Measurements from ENCODE around the gene UCHL5. TPM values are rescaled to one million over a fixed set of nuclear protein-coding genes. Genes with fewer than 3 reads are reported as not detected.

The UCHL5 gene
- total and polyA plus RNA-seq, 2 donors (not counting 1 experiment from before 2014, with no cell fraction given): 7.8 to 31.5 TPM

DNA sequence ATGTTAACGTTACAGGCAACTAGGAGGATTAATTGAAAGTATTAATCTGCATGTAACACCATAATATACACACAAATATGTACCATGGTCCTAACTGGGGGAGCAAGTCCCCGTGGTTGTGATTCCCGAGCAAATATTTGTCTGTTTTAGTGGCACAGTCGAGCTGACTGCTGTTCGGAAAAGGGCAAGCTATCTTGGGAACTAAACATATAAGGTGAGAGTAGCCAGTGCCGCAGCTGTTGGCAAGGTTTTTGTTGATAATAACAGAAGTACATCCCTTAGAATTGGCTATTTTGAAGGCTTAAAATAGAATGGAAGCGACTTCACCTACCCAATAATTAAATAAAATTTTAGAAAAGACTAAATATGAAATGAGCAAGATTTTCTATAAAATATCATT lies 45.5 kb downstream of the UCHL5 start:
- no peaks in the 10 kb centered on the region for H3K79me2 ChIP-seq (ENCODE audit: control insufficient read depth, insufficient read depth, low read length)
- Mint-ChIP-seq H3K27ac (no peak overlapping the region), H3K4me3 (no peak overlapping the region), H3K9me3 (ENCODE audit: insufficient read depth) (no peaks in the 10 kb centered on the region), H3K27me3 (no peaks in the 10 kb centered on the region), H3K4me1 (no peaks in the 10 kb centered on the region)
- ATAC-seq (ENCODE audit: low read depth) (no peak), DNase-seq (no peak)
- peaks cover 0 to 2% of the 10 kb centered on the region in 2 experiments for H3K36me3 ChIP-seq (replicated peaks in 1 of 2; ENCODE audit: control extremely low read depth in 1 of 2, control insufficient read depth in 1 of 2, extremely low read depth in 1 of 2, insufficient read depth in 2 of 2, low read length in 1 of 2)
- POLR2A ChIA-PET: no interaction called here
- intact Hi-C loops (cut with micrococcal nuclease): loop anchor here (10.0 kb wide), 2 partner anchors 69 to 399 kb away; no protein-coding TSS in a partner anchor
- H4K20me1 ChIP-seq (ENCODE audit: control insufficient read depth, insufficient read depth, low read length, poor library complexity, severe bottlenecking): no peaks in the 10 kb centered on the region
- H3K27me3 ChIP-seq (replicated peaks in 1 of 4; ENCODE audit: control extremely low read depth in 1 of 4, control insufficient read depth in 3 of 4, insufficient read depth in 4 of 4, low read length in 3 of 4): no peaks in the 10 kb centered on the region
- H3K4me1 ChIP-seq (ENCODE audit: control insufficient read depth in 2 of 2, insufficient read depth in 2 of 2, low read length in 2 of 2): no peaks in the 10 kb centered on the region
- H3K4me3 ChIP-seq (ENCODE audit: control extremely low read depth in 1 of 5, extremely low read depth in 1 of 5, insufficient read depth in 1 of 5, low read depth in 2 of 5, low read length in 4 of 5): no peak overlapping the region
- no peak overlapping the region for H3K9ac ChIP-seq (ENCODE audit: low read length)
- H3K27ac ChIP-seq (ENCODE audit: low read length in 2 of 2): no peak overlapping the region
- CTCF ChIA-PET: interaction anchor here (0.6 to 9.9 kb wide), 5 partner anchors 11 to 539 kb away, joined by 3 to 201 read pairs (median 3); partner anchors contain the start of gene RGS2
- H3K9me3 ChIP-seq (ENCODE audit: control extremely low read depth in 1 of 3, control insufficient read depth in 2 of 3, insufficient read depth in 1 of 3, low read length in 2 of 3): peaks cover 0 to 1% (median 0%) of the 10 kb centered on the region in 3 donors
- WGBS (ENCODE audit: insufficient coverage): 92% methylated on average over 4 of the region's 7 CpGs
- H2AFZ ChIP-seq (ENCODE audit: insufficient read depth, low read depth, low read length, poor library complexity, severe bottlenecking): no peak overlapping the region
- TF ChIP-seq EZH2 (IDR thresholded peaks at IDR 0.05; ENCODE audit: borderline replicate concordance, insufficient read depth, low read depth, low read length, poor library complexity, severe bottlenecking) (no peak), CTCF (IDR thresholded peaks at IDR 0.05) (no peak)
- no peak overlapping the region for H3K4me2 ChIP-seq (replicated peaks; ENCODE audit: low read depth, low read length, poor library complexity, severe bottlenecking)

DNA sequence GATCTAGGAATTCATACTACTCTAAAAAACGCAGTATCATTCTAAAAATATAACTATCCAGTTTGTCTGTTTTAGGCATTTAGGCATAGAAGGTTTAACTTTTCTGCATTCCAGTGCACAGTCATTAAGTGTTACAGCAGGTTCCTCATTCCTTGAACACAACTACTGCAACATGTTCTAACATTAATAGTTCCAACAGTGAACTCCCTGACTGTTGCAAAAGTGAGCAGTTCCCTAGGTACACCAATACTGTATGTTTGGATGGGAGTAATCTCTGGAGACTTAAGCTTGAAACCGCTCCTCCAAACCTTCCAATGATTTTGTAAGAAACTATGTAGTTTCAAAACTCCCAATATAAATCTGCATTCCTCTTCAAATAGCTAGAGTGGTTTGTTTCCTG lies 46.2 kb downstream of the UCHL5 start:
- Mint-ChIP-seq H3K27ac (no peak overlapping the region), H3K4me1 (no peaks in the 10 kb centered on the region)

More for the DNA sequence above, 46.2 kb downstream of the UCHL5 start:
- peaks cover 0 to 1% (median 0%) of the 10 kb centered on the region in 3 donors for H3K9me3 ChIP-seq (ENCODE audit: control extremely low read depth in 1 of 3, control insufficient read depth in 2 of 3, insufficient read depth in 1 of 3, low read length in 2 of 3)
- H4K20me1 ChIP-seq (ENCODE audit: control insufficient read depth, insufficient read depth, low read length, poor library complexity, severe bottlenecking): no peaks in the 10 kb centered on the region
- H3K27me3 ChIP-seq (replicated peaks in 1 of 4; ENCODE audit: control extremely low read depth in 1 of 4, control insufficient read depth in 3 of 4, insufficient read depth in 4 of 4, low read length in 3 of 4): no peaks in the 10 kb centered on the region
- TF ChIP-seq CTCF (IDR thresholded peaks at IDR 0.05): no peak
- no peak for TF ChIP-seq EZH2 (IDR thresholded peaks at IDR 0.05; ENCODE audit: borderline replicate concordance, insufficient read depth, low read depth, low read length, poor library complexity, severe bottlenecking)
- H3K4me3 ChIP-seq (ENCODE audit: control extremely low read depth in 1 of 5, extremely low read depth in 1 of 5, insufficient read depth in 1 of 5, low read depth in 2 of 5, low read length in 4 of 5): no peak overlapping the region
- no peaks in the 10 kb centered on the region for H3K27me3 Mint-ChIP-seq
- H3K79me2 ChIP-seq (ENCODE audit: control insufficient read depth, insufficient read depth, low read length): no peaks in the 10 kb centered on the region
- peaks cover 0 to 2% of the 10 kb centered on the region in 2 experiments for H3K36me3 ChIP-seq (replicated peaks in 1 of 2; ENCODE audit: control extremely low read depth in 1 of 2, control insufficient read depth in 1 of 2, extremely low read depth in 1 of 2, insufficient read depth in 2 of 2, low read length in 1 of 2)
- H3K4me2 ChIP-seq (replicated peaks; ENCODE audit: low read depth, low read length, poor library complexity, severe bottlenecking): no peak overlapping the region
- no peaks in the 10 kb centered on the region for H3K4me1 ChIP-seq (ENCODE audit: control insufficient read depth in 2 of 2, insufficient read depth in 2 of 2, low read length in 2 of 2)
- no peak overlapping the region for H3K27ac ChIP-seq (ENCODE audit: low read length in 2 of 2)
- ChIA-PET POLR2A (no interaction called here), CTCF (interaction anchor here (1.0 to 9.9 kb wide), 3 partner anchors 11 to 538 kb away, joined by 3 to 201 read pairs (median 4); partner anchors contain the start of gene RGS2)
- no peak for DNase-seq
- no peak overlapping the region for H2AFZ ChIP-seq (ENCODE audit: insufficient read depth, low read depth, low read length, poor library complexity, severe bottlenecking)
- no peak overlapping the region for H3K9ac ChIP-seq (ENCODE audit: low read length)
- intact Hi-C loops (cut with micrococcal nuclease): loop anchor here (10.0 kb wide), 2 partner anchors 68 to 398 kb away; no protein-coding TSS in a partner anchor
- H3K4me3 Mint-ChIP-seq: no peak overlapping the region
- WGBS (ENCODE audit: insufficient coverage): no CpG with 5 or more reads among the region's 2 CpGs
- H3K9me3 Mint-ChIP-seq (ENCODE audit: insufficient read depth): no peaks in the 10 kb centered on the region
- no peak for ATAC-seq (ENCODE audit: low read depth)
